Right ventricle myocardium superior (tissue), 1 donor: ENCODE measurements around the gene ARSH. TPM values are rescaled to one million over a fixed set of nuclear protein-coding genes. Genes with fewer than 3 reads are reported as not detected.
"Not testable (repeated sequence)": the region's sequence is repeated elsewhere in the genome, so short reads cannot be mapped to it uniquely, and the experiment has no call there.

Source experiments
- ATAC-seq: fragments of 200-7000 bp; cut with Tn5 transposase; one replicate; pipeline ENCODE4 v1.9.1; 2020; ENCODE audit warnings: mild to moderate bottlenecking; ENCODE audit not compliant: poor library complexity
- DNase-seq: peaks from one replicate; pipeline ENCODE4 v3.0.0-alpha.2; 2020
- intact Hi-C: fragments of 100-400 bp; cut with DNase I; formaldehyde crosslinking; loops from one replicate; pipeline ENCODE4 v1.11.2; 2022
- total RNA-seq: library from RNA; stranded (reverse); fragmentation: NEBNext Ultra II Directional; extraction: Animal tissue kit (Norgen Biotek cat#: 25700); gene quantifications from one replicate; pipeline ENCODE4 v1.2.1, GENCODE V29; 2021
- donor health status: DM: no; HTN: yes; CAD: no; lungs with severe emphysema.

Gene ARSH
- total RNA-seq, 1 donor from 2014 or later: not detected

DNA sequence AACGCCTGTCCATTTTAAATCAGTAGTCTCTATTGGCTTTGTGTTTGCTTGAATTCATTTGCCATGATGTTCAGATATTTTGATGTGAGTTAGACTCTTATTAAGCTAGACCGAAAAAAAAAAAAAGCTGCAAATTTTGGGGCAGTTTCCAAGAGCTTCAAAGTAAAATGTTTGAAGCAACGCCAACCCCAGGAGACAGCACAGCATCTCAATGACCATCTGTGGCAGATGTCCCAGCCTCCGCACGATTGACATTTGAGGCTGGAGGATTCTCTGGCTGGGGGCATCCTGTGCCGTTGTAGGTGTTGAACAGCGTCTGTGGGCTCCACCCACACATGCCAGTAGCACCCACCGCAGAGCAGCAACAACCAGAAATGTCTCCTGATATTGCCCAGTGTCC, 17.8 kb downstream of the ARSH start:
- intact Hi-C loops: no loop called here
- ATAC-seq (no peak), DNase-seq (no peak)

DNA sequence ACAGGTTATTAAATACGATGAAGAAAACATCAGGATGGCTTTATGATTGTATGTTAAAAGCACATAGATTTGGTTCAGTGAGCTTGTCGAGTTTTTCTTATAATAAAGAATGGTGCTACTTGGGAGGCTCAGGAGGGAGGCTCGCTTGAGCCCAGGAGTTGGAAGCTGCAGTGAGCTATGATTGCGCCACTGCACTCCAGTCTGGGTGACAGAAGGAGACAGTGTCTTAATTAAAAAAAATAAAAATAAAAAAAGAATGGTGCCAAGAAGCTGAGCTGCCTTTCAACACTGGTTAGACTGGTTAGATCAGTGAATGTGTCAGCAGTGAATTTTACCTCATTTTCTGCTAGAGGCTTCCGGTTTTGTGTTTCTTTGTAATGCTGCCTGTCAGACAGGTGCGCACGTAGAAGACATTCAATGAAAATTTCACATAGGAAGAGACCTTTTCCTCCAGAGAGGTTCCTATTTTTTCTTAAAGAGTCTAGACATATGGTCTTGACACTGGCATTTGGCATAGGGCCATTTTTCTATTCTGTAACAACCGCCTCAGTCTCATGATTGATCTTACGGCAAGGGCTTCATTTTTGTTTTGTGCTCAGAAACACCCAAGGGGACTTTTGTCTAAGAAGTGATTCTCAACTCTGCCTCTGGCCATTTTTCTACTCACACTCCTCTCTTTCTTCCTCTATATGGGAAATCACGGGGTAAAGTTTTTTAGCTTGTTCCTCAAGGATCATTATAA, 19.9 kb downstream of the ARSH start:
- ATAC-seq: no peak
- intact Hi-C loops: no loop called here
- DNase-seq: no peak

DNA sequence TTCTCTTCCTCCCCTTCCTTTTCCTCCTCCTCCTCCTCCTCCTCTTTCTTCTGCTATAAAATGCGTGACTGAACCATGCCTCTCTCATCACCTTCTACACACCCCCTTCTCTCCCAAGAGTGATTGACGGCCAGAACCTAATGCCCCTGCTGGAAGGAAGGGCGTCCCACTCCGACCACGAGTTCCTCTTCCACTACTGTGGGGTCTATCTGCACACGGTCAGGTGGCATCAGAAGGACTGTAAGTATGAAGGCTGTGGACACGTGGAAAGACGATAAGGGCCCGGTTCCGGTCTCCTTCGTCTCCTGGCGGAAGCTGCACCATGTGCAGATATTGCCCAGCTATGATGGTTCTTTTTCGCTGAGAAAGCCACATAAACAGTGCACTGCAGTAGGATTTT, 22.8 kb downstream of the ARSH start:
- DNase-seq (no peak), ATAC-seq (no peak)
- intact Hi-C loops: no loop called here

DNA sequence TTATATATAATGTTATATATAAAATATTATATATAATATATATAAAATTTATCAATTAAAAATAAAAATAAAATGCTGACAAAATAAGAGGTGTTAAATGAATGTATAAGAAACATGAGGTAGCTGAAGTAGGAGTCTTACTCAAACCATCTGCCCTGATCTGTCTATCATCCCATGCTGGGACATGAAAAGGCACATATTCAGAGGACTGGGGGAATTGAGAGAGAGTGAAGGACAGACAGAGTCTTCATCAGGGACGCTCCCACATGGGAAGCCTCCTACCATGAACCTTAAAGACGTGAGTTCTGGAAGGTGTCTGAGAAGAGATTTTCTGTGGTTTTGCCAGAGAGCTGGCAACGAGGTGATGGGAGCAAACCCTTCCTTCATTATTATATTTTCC, 30.9 kb downstream of the ARSH start:
- ATAC-seq (no peak), DNase-seq (no peak)
- intact Hi-C loops: no loop called here

DNA sequence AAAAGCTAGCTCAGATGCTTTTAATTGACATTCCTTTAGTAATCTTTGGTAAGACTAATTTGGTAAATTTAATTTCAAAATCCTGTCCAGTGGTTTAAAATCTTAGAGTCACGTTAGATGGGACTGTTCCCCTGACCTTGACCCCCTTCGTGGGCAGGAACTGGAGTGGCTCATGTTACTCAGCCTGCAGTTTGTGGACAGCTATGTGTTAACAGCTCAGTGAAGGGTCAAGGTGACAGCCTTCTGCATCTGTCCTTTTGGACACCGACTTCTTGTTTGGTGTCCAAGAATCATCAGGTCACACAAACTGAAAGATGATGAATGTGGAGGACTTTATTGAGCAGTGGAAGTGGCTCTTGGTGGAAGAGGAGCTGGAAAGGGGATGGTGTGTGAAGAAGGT, 37.9 kb downstream of the ARSH start:
- ATAC-seq (no peak), DNase-seq (no peak)
- intact Hi-C loops: no loop called here

DNA sequence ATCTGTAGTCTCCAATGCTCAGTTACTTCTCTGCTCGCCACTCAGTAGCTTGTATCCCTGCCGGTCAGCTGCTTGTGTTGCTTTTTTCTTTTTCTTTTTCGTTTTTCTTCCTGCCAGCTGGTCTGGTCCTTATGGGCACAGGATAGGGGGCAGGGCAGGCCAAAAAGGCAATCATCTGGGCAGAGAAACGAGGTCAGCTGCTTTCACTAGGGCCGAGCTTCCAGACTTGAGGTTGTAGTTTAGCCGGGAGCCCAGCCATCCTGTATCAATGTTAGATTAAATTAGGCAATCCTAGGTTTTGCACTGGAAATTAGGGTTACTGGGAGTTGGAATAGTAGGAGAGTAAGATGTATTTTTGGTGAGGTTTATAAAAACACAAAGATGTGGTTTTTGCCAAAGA, 38.3 kb downstream of the ARSH start:
- no peak for ATAC-seq
- intact Hi-C loops: no loop called here

DNA sequence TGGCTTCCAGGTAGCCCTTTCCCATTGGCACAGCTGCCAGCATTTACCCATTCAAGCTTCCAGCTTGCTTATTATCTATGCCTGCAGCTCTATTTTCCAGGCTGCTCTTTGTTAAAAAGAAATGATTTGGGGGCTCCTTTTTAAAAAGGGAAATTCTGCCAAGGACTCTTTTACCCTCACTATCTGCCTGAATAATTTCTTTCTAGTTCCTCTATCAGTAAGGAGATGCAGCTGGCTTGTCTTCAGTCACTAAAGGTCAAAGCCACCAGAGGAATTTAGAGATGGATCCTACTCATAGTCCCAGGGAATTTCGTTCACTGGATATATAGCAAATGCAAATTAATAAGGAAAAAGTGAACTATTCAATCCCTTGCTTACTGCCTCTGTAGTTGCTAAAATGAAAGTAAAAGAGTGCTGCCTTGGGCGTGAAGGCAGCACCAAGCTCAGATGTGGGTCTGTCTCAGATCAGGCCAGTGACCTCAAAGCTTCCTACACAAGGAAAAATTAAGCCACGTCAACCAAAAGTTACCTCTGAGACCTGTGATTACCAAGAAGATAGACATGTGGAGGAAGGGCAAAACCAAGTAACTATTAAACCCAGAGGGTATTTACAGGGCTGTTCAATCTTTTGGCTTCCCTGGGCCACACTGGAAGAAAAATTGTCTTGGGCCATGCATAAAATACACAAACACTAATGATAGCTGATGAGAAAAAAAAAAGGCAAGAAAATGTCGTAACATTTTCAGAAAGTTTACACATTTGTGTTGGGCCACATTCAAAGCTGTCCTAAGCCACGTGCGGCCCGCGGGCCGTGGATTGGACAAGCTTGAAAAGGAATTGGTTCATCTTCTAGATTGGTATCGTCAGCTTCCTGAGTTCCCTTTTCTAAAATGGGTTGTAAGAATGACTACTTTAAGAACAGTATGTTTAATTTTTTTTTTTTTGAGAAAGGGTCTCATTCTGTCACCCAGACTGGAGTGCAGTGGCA, 40.2 kb downstream of the ARSH start:
- DNase-seq: no peak
- no peak for ATAC-seq

More for the DNA sequence above, 38.3 kb downstream of the ARSH start:
- DNase-seq: no peak

DNA sequence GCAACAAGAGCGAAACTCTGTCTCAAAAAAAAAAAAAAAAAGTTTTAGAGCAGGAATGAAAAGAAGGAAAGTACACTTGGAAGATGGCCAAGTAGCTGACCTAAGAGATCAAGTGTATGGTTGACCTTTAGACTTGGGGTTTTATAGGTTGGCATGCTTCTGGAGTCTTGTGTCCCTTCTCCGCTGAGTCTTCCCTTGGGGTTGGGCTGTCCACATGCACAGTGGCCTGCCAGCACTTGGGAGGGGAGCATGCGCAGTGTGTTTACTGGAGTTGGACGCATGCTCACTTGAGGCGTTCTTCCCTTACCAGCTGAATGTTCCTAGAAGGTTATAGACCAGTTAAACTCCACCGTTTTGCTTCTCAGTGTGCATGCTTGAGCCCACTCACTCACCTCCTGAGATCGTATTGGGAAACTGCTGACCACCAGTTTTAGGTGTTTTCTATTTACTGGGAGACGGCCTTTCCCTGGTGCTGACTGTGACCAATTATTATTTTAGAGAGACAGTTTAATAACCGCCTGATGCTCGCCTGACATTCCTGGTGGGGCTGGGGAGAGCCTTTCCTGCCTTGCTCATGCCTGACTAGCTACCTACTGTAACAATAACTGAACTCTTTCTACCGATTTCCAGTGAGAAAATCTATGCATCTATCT, 44.3 kb downstream of the ARSH start:
- intact Hi-C loops, DNase-seq, ATAC-seq: not testable (repeated sequence)

More for the DNA sequence above, 40.2 kb downstream of the ARSH start:
- intact Hi-C loops: no loop called here

DNA sequence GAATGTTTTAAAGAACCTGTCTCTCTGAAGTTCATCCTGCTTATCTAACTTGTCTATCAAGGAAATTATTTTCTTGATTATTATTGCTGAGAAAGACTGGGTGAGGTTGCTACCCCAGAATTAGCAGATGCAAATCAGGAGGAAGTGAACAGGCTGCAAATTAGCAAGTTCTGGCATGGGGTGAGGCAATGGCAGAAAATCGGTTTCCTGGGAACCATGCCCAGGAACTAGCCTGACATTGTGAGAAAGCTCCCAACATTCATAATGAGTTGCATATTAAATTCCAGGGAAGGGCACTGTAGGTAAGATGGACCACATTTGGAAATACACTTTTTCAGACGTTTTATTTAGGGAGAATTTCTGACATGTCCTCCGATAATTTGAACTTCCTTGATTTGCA, 46.5 kb downstream of the ARSH start:
- DNase-seq: no peak
- intact Hi-C loops: no loop called here
- ATAC-seq: no peak

DNA sequence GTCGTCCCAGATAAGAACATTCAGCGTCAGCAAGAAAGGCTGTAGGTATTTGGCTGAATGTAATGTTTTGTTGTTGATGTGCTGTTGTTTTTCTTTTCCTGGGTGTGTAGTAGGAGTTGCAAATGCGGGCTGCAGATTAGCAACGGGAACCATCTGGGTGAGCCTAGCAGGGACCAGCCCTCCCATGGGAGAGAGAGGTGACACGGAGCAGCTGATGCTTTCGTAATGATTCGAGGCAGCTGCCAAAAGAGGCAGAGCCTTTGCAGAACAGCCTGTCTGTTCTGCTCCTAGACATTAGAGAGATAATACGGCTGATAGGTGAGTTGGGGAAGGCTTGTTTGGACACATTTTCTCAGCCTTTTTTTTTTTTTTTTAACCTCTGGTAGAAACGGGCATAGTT, 60.2 kb downstream of the ARSH start:
- no peak for ATAC-seq
- no peak for DNase-seq
- intact Hi-C loops: no loop called here

DNA sequence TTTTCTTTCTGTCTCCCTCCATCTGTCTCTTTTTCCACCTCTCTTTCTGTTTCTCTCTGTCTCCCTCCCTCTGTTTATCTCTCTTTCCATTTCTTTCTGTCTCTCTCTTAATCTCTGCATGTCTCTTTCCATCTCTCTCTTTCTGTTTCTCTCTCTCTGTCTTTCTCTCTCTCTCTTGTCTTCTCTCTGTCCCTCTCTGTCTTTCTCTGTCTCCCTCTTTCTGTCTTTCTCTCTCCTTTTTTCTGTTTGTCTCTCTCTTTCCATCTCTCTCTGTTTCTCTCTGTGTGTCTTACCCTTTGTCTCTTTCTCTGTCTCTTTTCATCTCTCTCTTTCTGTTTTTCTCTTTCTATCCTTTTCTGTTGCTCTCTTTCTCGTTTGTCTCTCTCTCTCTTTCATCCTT, 69.6 kb downstream of the ARSH start:
- intact Hi-C loops: no loop called here
- DNase-seq: no peak
- no peak for ATAC-seq

DNA sequence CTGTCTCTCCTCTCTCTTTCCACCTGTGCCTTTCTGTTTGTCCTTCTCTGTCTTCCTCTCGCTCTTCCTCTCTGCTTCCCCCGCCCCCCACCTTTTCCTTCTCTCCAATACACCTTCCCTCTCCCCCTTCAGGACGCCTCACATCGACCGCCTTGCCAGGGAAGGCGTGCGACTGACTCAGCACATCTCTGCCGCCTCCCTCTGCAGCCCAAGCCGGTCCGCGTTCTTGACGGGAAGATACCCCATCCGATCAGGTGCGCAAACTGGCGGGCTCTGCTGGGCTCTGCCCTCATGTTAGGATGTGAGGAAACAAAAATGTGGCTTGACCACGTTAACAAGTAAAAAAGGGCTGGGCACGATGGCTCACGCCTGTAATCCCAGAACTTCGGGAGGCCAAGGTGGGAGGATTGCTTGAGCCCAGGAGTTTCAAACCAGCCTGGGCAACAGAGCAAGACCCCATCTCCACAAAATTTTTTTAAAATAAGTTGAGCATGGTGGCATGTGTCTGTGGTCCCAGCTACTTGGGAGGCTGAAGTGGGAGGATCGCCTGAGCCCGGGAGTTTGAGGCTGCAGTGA, 70.2 kb downstream of the ARSH start:
- intact Hi-C loops: no loop called here
- no peak for ATAC-seq

More for the DNA sequence above, 70.2 kb downstream of the ARSH start:
- DNase-seq: no peak

Other genes starting within 250 kb of the ARSH start
- 1.3 TPM for gene GYG2, start 177.6 kb upstream of the ARSH start, total RNA-seq
- gene ARSD, start 77.2 kb upstream of the ARSH start, total RNA-seq: 5.4 TPM
- gene ARSF, start 34.9 kb downstream of the ARSH start, total RNA-seq: not detected